SJCRH30 (cell line): ENCODE measurements around the gene ARFIP1. TPM values are rescaled to one million over a fixed set of nuclear protein-coding genes. Genes with fewer than 3 reads are reported as not detected.

Experiments
- DNase-seq, 2 experiments: peaks; one replicate each; pipeline ENCODE4 v3.0.0-alpha.2; 2015 to 2020
- H3K27ac ChIP-seq: fragments of 250-450 bp; sonication (Bioruptor Pico); 2 replicates; pipeline ENCODE4 v1.5.1; 2020; ENCODE audit warnings: mild to moderate bottlenecking, moderate library complexity
- H3K27me3 ChIP-seq: fragments of 250-450 bp; sonication (Bioruptor Pico); 2 replicates; pipeline ENCODE4 v1.5.1; 2020; ENCODE audit warnings: mild to moderate bottlenecking, moderate library complexity
- H3K36me3 ChIP-seq: fragments of 250-450 bp; sonication (Bioruptor Pico); 2 replicates; pipeline ENCODE4 v1.5.1; 2020; ENCODE audit warnings: mild to moderate bottlenecking, moderate library complexity
- H3K4me1 ChIP-seq: fragments of 250-450 bp; sonication (Bioruptor Pico); 2 replicates; pipeline ENCODE4 v1.5.1; 2020; ENCODE audit warnings: mild to moderate bottlenecking, moderate library complexity
- H3K4me3 ChIP-seq: fragments of 250-450 bp; sonication (Bioruptor Pico); 2 replicates; pipeline ENCODE4 v1.5.1; 2020; ENCODE audit warnings: mild to moderate bottlenecking, moderate library complexity
- H3K9me3 ChIP-seq: fragments of 250-450 bp; sonication (Bioruptor Pico); replicated peaks from 2 replicates; pipeline ENCODE4 v1.5.1; 2020; ENCODE audit warnings: mild to moderate bottlenecking, moderate library complexity
- total RNA-seq: library from RNA; depleted of rRNA; stranded (reverse); fragments of >200 nt; shearing (Covaris generic); gene quantifications from 2 replicates; pipeline ENCODE4 v1.2.3, GENCODE V29; 2014

ARFIP1 gene
- total RNA-seq, 1 experiment from 2014 or later = 35.4 TPM

DNA sequence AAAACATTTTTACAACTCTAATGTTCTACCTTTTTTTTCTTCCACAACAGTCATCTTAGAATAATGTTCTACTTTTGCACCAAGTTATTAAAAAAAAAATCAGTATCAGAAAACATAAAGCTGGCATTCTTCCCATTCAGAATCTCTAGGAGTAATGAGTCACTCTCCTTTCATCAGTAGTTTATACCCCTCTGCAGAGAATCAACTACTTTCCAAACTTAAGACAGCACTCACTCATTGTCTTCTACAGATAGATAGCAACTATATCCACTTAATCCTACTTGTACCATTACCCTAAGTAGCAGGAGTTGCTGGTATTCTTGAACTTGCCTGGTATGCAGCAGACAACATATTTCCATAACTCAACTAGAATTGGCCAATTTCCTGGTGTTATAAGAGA lies 3.4 kb upstream of the ARFIP1 start:
- no peak for DNase-seq
- peaks cover 9% of the 10 kb centered on the region; the same call in 1 of the 2 replicates for H3K4me1 ChIP-seq
- H3K27me3 ChIP-seq = no peaks in the 10 kb centered on the region

DNA sequence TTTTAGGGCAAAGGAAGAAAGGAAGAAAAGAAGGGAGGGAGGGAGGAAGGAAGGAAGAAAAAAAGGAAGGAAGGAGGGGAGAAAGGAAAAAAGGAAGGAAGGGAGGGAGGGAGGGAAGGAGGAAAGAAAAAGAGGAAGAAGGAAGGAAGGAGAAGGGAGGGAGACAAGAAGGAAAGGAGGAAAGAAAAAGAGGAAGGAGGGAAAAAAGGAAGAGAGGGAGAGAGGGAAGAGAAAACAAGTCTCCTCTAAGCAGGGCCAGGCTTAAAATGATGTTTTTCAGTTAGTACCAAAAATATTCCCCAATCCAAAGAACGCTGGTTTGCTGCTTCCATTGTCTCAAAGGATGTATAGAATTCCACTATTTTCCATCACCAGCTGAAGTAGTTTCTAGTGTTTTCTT lies 2.3 kb upstream of the ARFIP1 start:
- Histone ChIP-seq H3K9me3 (no peaks in the 10 kb centered on the region), H3K4me1 (peaks cover 9% of the 10 kb centered on the region; the same call in 1 of the 2 replicates), H3K27ac (no peak overlapping the region), H3K27me3 (no peaks in the 10 kb centered on the region), H3K4me3 (no peak overlapping the region), H3K36me3 (no peaks in the 10 kb centered on the region)
- DNase-seq = no peak

More for the DNA sequence above, 3.4 kb upstream of the ARFIP1 start:
- H3K36me3 ChIP-seq = no peaks in the 10 kb centered on the region
- no peak overlapping the region for H3K4me3 ChIP-seq
- H3K9me3 ChIP-seq = no peaks in the 10 kb centered on the region
- H3K27ac ChIP-seq = no peak overlapping the region

DNA sequence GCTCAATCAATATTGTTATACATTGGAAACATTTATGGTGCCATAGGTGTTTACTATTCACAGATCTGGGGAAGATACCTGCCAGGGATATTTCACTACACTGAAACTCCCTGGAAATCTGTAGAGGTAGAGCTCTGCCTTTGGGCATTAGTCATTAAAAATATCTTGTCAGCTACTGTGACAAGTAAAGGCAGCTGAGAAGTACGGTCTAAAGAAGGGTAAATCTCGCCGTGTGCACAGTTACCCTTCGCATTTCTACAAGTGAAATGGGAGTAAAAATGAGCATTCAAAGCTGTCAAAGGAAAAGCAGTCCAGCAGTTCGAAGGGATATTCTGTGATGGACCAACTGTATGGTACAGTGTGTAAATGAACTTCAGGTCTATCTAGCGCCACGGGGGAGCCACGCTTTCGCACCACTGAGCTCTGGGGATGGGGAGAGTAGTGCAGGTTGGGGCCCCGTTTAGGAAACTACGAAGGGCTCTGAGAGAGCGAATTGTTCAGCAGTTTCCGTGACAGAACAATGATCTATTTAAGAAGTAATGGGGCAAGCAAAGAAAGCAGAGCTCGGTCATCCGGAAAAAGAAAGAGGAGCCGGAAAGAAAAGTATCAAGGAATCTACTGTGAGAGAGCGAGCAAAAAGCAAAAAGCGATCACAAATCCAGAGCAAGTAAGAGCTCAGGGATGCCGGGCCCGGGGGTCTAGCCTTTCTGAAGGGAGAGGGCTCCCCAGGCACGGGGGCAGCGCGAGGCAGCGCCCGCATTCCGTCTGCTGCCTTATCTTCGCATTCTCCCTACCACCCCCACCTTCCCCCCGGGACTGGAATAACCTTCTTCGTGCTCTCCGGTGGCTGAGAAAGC lies 870 bp upstream of the ARFIP1 start:
- Histone ChIP-seq H3K4me3 (peak overlapping the region; percentile 71), H3K27ac (peak overlapping the region; percentile 71), H3K27me3 (no peaks in the 10 kb centered on the region), H3K36me3 (no peaks in the 10 kb centered on the region), H3K9me3 (no peaks in the 10 kb centered on the region), H3K4me1 (peaks cover 9% of the 10 kb centered on the region; the same call in 1 of the 2 replicates)
- peak; percentile 11 to 47 for DNase-seq

DNA sequence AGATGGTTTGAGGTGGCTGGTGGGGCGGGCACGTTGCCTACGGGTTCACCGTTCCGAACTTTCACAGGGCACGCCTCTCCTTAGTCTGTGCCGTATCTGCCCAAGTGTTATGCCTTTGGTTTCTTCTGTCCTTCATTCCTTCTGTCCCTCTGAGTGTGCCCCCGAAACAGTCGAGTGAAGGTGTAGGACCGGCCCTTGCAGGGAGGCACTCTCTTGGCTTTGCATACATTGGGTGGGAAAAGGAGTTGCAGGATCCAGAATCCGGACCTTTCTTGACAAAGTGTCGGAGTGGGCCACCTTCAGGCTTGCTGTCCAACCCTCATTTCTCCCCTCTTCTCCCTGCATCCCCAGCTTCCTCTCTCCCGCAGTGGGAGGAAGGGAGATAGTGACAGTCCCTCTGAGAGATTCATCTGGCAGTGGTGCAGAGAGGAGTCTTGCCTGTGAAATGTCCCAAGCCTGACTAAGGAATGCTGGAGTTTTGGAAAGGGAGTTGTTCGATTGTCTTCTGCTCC lies 569 bp downstream of the ARFIP1 start:
- DNase-seq = peak; percentile 15 to 38
- H3K9me3 ChIP-seq = no peaks in the 10 kb centered on the region
- no peaks in the 10 kb centered on the region for H3K27me3 ChIP-seq
- H3K4me1 ChIP-seq = peaks cover 9% of the 10 kb centered on the region; the same call in 1 of the 2 replicates
- peak overlapping the region; percentile 71 for H3K27ac ChIP-seq
- peak overlapping the region; percentile 71 for H3K4me3 ChIP-seq
- no peaks in the 10 kb centered on the region for H3K36me3 ChIP-seq

DNA sequence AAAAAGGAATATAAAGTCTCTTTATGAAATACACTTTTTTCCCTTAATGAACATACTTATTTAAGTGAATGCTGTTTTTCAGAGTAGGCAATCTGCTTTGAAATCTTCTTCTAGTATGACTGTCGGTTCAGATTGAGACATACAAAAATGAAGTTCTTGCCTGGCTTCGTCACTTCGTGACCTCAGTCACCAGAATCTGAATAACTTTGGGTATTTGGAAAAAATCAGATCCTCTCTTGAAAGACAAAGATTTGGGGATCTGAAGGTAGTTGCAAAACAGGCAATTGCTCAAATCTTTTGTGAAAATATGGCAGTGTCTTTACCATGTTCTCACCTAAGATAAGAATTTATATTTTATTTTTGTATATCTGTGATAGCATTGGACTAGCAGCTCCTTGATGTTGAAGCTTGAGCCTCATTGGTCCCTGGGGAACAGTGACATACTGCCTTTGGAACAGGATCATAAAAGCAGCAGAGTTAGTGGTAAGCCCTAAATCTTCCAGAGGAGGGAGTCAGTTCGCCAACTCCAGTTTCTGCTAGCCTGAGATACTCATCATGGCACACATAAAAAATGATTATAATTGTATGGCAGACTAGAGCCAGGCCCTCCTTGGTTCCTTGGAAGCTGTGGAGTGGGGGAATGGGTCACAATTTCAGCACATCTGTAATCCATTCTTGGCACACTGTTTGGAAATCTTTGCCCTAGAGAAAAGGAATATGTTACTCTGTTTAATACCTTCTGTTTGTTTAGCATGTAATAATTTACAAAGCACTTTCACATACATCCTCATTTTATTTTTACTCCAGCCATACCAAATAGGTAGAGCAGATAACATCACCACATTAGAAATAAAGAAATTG lies 5.0 kb downstream of the ARFIP1 start:
- peak in 1 of 2 experiments; percentile 32 for DNase-seq
- H3K9me3 ChIP-seq = no peaks in the 10 kb centered on the region
- no peak overlapping the region for H3K27ac ChIP-seq
- H3K4me3 ChIP-seq = no peak overlapping the region
- no peaks in the 10 kb centered on the region for H3K27me3 ChIP-seq
- no peaks in the 10 kb centered on the region for H3K36me3 ChIP-seq
- no peaks in the 10 kb centered on the region for H3K4me1 ChIP-seq

DNA sequence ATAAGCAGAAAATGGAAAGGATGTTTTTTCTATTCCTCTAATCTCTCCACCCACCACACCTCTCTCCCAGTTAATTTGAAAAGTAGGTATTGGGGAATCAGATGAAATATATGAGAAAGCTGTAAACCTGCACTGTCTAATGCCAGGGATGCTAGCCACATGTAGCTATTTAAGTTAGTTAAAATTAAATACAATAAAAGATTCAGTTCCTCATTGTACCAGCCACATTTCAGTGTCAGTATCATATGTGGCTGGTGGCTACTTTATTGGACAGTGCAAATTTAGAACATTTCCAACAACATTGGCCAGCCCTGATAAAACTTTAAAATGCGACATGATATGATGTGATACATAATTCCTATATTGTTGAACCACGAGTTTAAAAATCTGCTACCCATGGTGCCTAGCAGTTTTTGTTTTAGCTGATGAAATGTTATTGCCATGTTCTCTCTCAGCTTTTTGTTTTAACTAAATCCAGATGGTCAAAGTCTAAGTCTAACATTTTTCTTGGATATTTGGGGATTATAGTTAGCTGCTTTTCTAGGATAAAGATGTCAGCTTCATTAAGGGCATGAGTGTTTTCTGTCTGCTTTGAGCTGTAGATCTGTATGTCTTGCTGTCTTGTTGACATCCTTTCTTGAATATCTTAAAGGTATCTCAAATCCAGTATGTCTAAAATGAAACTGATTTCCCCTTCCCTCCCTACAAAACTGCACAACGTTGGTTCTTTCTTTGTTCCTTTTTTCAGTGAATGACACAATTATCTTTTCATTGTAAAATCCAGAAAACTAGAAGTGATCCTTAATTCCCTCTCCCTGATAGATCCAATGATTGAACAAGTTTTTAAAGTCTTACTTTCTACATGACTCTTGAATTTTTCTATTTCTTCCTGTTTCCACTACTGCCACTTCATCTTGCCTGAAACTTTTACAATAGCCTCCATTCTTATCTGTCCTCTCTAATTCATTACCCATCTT lies 6.2 kb downstream of the ARFIP1 start:
- Histone ChIP-seq H3K36me3 (no peaks in the 10 kb centered on the region), H3K4me3 (no peak overlapping the region), H3K27ac (no peak overlapping the region), H3K9me3 (no peaks in the 10 kb centered on the region), H3K27me3 (no peaks in the 10 kb centered on the region), H3K4me1 (no peaks in the 10 kb centered on the region)
- DNase-seq = no peak

DNA sequence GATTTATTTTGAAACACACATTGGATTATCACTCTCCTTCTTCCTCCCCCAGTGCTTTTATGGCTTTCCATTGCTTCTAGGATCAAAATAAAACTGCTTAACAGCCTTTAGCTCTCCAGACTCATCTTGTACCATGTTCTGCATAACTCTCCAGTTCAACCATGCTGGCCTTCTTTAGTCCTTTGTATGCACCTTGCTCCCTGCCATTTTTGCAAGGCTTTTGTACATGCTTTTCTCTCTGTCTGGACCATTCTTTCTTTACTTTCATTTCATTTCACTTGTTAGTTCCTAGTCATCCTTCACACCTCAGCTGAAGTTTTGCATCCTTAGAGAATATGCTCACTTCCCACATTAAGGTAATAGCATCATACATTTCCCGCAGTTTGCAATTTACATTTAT lies 6.9 kb downstream of the ARFIP1 start:
- Histone ChIP-seq H3K4me3 (no peak overlapping the region), H3K9me3 (no peaks in the 10 kb centered on the region)

DNA sequence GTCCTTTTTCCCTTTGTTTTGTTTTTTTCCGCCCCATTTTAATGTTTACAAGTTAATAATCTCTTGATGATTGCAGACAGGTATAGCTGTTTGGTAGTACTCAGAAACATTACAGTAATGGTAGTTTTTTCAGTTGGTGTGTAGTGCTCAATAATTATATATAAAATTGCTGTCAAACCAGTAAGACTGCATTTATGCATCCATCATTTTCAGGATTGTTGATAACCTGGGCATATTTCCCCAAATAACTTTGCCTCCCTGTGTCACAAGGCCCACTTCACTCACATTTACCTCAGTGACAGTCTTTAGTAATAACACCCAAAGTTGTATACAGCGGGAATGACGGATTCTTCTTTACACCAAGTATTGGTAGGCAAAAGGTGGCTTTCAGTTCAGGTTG lies 16.1 kb downstream of the ARFIP1 start:
- no peak overlapping the region for H3K27ac ChIP-seq
- H3K36me3 ChIP-seq = no peaks in the 10 kb centered on the region
- no peak overlapping the region for H3K4me3 ChIP-seq
- no peaks in the 10 kb centered on the region for H3K4me1 ChIP-seq
- H3K27me3 ChIP-seq = no peaks in the 10 kb centered on the region
- no peaks in the 10 kb centered on the region for H3K9me3 ChIP-seq
- DNase-seq = no peak

More for the DNA sequence above, 6.9 kb downstream of the ARFIP1 start:
- H3K27ac ChIP-seq = no peak overlapping the region
- H3K4me1 ChIP-seq = no peaks in the 10 kb centered on the region
- no peak for DNase-seq
- no peaks in the 10 kb centered on the region for H3K36me3 ChIP-seq
- H3K27me3 ChIP-seq = no peaks in the 10 kb centered on the region

DNA sequence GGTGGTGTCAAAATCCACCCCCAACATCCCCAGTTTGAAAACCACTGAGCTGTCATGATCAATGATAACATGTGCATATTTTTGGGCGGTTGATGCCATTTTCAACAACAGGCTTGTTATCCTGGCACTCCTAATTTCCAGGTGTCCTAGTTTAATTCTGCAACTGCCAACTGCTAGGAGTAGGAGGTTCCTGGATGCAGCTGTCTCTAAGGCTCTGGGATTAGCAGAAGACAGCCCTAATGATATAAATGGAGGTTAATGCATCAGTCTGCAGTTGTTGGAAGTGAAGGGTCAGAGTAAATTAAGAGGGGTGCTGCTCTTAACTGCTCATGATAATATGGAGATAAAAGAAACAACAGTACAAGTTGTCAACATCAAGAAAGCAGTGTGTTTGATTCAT lies 23.8 kb downstream of the ARFIP1 start:
- no peak overlapping the region for H3K27ac ChIP-seq
- H3K4me3 ChIP-seq = no peak overlapping the region
- no peaks in the 10 kb centered on the region for H3K27me3 ChIP-seq
- no peaks in the 10 kb centered on the region for H3K4me1 ChIP-seq
- no peaks in the 10 kb centered on the region for H3K36me3 ChIP-seq
- peak; percentile 5 to 47 for DNase-seq
- H3K9me3 ChIP-seq = no peaks in the 10 kb centered on the region

DNA sequence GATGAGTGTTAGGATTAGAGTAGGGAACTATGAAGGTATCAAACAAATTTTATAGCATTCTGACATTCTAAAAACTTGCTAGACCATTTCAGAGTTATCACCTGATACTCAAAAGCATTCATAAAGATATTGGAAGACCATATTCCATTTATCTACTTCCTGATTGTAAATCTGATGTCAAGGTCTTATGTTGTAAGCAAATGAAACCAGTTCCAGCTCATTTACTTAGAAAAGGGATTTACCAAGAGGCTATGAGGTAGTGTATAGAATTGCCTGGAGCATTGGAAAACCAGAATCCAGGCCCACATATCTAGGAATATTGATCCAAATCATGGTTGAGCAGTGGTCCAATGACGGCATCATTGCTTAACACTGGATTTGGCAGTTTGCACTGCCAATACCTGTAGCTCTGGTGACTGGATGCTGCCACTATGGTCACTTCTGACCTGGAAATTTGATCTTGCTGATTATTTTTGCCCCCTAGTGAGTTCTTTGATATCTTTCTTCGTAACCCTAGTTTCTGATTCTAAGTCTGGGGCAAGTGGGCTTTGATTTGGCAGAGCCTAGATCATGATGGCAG lies 25.4 kb downstream of the ARFIP1 start:
- Histone ChIP-seq H3K9me3 (no peaks in the 10 kb centered on the region), H3K36me3 (no peaks in the 10 kb centered on the region), H3K4me1 (no peaks in the 10 kb centered on the region), H3K27me3 (no peaks in the 10 kb centered on the region), H3K4me3 (no peak overlapping the region), H3K27ac (no peak overlapping the region)
- DNase-seq = no peak

DNA sequence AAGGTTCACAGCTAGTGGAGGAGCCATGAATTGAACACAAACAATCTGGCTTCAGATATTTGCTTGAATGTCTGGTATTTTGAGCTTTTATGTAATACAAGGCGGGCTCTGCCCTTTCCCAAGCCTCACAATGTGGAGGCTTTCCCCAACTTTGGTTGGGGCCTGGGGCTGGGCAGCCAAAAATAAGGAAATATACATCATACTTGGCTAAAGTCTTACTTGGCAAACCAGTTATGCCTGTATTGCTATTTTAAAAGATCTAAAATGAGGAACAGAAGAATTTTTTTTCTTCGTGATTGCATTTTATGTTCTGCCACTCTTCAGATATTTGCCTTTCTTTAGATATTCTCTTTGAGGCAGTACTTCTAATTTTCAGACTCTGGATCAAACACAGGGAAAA lies 26.1 kb downstream of the ARFIP1 start:
- Histone ChIP-seq H3K27me3 (no peaks in the 10 kb centered on the region), H3K4me3 (no peak overlapping the region), H3K9me3 (no peaks in the 10 kb centered on the region), H3K27ac (no peak overlapping the region), H3K4me1 (no peaks in the 10 kb centered on the region), H3K36me3 (no peaks in the 10 kb centered on the region)
- no peak for DNase-seq

DNA sequence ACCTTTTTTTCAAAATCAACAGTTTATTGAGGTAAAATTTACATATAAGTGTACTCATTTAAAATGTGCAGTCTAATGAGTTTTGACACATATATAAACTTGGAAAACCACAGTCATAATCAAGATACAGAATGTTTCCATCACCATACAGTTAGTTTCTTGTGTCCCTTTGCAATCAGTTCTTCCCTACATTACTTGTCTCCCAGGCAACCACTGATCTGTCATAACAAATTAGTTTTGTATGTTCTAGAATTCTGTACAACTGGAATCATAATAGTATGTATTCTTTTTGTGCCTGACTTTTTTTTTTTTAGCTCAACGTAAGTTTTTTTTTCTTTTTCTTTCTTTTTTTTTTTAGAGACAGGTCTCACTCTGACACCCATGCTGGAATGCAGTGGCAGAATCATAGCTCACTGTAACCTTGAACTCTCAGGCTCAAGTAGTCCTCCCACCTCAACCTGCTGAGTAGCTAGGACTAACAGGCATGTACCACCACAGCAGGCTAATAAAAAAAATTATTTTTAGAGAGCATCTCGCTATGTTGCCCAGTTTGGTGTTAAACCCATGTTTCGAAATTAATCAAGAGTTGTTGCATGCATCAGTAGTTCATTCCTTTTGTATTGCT lies 26.9 kb downstream of the ARFIP1 start:
- Histone ChIP-seq H3K9me3 (no peaks in the 10 kb centered on the region), H3K4me1 (no peaks in the 10 kb centered on the region), H3K36me3 (no peaks in the 10 kb centered on the region), H3K27ac (no peak overlapping the region), H3K4me3 (no peak overlapping the region), H3K27me3 (no peaks in the 10 kb centered on the region)
- DNase-seq = no peak

DNA sequence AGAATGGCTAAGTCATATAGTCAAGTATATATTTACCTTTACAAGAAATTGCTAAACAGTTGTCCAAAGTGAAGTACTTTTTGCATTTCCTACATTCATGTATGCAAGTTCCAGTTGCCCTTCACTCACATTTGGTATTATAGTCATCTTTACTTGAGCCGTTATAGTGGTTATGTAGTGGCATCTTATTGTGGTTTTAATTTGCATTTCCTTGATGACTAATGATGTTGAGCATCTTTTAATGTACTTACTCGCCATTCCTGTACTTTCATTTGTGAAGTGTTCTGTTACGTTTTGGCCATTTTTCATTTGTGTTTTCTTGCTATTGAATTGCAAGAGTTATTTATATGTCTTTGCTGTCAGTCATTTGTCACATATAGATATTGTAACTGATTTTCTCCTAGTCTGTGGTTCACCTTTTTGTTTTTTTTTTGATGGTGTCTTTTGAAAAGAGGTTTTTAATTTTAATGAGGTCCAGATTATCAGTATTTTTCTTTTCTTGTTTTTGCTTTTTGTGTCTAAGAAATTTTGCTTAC lies 27.6 kb downstream of the ARFIP1 start:
- no peaks in the 10 kb centered on the region for H3K4me1 ChIP-seq
- no peak overlapping the region for H3K27ac ChIP-seq
- no peaks in the 10 kb centered on the region for H3K36me3 ChIP-seq
- H3K9me3 ChIP-seq = no peaks in the 10 kb centered on the region
- H3K4me3 ChIP-seq = no peak overlapping the region
- no peaks in the 10 kb centered on the region for H3K27me3 ChIP-seq
- no peak for DNase-seq
